GM21576 (cell line): ENCODE results near the gene TLCD5.

Experiments used
- ATAC-seq: cut with Tn5 transposase; IDR thresholded peaks from one replicate; pipeline ENCODE4 v1.9.1; 2021; ENCODE audit warnings: mild to moderate bottlenecking, moderate library complexity; ENCODE audit not compliant: unreplicated experiment

TLCD5 gene

DNA sequence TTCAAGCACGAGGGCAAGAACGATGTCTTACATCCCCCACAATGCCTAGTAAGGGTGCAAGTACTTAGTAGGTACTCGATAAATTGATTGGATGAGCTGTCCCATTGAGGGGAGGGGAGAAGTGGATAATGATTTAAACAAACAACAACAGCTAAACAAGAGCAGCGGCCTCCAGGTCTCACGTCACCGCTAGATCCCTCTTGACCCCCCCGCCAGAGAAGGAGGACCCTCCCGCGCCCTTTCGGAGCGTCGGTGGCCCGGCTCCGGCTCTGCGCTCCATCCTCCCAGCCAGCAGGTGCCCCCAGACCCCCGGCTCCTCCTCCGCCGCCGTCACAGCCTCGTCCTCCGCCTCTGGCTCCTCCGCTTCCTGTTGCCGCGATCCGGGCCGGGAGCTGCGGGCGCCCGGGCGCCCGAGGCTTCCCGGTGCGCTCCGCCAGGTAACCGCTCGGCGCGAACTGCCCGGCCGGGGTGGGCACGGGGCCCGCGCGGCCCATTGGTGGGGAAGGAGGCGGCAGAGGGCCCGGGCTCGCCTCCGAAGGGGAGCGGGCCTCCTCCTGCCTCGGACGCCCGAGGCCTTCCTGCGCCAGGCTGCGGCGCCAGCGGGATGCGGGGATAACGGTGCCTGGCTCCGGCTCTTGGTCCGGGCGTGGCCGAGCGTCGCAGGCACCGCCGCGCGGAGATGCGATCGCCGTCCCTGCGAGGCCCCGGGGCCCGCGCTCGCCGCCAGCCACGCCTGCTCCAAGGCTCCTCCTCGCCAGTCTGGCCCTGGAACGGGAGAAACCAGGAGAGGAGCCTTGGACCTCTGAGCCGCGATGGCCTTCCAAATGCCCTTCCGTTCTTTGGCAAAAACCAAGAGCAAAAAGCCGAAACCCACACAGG is at the start of gene TLCD5:
Gene TLCD5, plus strand, starts transcription at position 368 of the 879 bp plus-strand sequence. CDS start 2,143 bp downstream, outside the sequence.
- ATAC-seq: no peak

DNA sequence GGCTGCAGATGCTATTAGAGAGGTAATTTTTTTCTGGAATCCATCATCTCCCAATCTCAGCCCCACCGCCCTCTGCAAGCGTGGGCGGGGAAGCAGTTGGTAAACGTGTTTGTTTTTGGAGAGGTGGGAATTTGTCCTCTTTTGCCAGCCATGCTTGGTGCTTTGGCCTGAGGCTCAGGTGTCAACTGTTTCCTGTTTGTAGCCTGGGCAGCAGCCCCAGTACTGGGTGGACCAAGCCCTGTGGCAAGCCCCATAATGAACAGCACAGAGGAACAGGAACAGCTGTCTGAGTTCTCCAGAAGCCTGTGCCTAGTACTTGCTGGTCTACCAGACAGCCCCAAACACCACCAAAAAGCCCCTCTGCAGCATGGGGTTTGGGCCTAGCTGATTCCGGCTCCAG is 45.6 kb upstream of the TLCD5 start:
- ATAC-seq: no peak

DNA sequence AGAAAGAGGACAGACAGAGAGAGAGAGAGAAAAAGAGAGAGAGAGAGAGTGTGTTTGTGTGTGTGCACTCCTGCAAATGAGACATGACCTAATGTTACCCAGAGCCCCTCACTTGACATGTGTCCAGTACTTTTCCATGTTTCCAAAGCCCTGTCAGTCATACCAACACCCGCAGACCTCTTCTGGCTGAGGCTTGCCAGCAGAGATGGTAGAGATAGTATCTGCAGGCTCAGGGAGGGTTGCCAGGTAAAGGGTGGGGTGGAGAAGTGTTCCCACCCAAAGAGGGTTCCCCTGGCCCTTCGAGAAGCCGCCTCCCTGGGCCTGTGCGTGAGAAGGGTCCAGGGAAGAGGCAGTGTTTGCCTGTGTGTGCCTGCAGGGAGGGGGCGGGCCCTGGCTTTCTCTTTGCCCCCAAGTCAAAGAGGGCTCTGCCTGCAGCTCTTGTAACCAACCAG is 44.5 kb upstream of the TLCD5 start:
- ATAC-seq: no peak

DNA sequence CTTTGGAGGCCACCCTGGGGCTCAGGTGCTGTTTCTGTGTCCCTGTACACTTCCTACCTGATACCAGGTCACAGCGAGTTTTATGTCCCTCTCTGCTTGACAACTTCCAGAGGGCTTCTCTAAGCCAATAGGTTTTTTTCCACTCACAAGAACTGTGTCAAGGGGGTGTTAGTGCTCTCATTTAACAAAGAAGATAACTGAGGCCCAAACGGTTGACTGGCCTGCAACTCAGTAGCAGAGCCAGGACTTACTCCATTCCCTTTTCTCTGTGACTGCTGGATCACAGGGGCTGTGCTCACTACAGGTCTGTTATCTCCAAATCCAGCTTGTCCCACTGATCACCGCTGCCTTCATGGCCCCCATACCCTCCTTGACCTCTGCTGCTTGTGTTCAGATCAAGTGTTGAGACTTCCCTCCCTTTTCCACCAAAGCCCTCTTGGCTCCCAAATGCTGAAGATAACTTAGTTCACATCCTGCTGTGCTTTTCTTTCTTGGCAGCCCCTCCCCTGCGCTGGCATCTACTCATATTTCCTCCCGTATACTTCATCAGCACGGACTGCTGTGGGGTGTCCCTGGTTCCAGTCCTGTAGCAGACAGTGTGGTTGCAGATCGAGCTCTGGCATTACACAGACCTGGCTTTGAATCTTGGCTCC is 43.8 kb upstream of the TLCD5 start:
- no peak for ATAC-seq

DNA sequence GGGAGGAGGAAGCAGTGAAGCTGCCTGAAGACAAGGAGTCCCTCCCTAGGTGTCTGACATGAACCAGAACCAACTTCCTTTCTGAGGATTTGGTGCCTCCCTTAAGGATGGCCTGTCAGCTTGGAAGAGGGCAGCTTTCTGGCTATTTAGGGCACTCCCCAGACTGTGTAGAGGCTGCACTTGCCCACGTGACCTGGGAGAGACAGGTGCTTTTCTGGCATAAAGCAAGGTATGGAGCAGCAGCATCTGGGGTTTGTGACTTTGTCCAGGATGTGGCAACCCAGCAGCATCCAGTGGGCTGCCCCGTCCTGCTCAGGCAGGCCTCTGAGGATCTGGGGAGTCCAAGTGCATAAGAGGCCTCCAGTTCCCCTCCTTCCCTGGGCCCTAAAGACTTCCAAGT is 42.0 kb upstream of the TLCD5 start:
- ATAC-seq: no peak

DNA sequence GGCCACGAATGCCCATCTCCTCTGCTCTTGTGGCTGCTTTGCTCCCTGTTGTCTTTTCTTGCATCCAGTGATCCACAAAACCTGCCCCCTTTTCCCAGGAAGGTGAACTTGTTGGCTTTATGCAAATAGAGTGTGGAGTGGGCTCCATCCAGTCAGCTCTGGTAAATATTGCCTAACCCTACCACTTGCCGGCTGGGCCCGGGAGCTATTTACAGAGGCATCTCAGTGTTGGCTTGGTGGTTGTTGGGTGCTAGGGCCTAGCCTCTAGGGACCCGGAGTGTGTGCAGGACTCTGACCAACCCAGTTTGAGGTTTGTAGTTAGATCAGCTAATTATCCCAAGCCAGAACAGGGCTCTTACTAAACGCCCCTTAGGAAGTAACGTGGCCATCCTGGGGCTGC is 40.8 kb upstream of the TLCD5 start:
- ATAC-seq: no peak

DNA sequence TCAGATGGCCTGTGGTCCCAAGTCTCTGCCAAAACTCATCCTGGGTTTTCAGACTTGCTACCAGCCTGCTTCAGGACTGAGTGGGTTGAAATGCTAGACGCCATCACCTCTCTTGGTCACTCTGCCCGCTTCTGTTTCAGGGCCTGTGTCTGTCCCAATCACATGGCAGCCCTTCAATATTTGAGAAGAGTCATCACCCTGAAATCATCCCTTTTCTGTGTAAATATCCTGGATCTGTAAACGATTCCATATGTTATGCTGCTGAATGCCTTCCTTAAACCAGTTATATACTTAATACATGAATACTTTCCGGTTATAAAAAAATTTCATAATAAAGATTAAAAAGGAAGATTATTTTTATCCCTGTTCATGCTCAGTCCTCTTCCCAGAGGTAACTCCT is 39.8 kb upstream of the TLCD5 start:
- no peak for ATAC-seq

DNA sequence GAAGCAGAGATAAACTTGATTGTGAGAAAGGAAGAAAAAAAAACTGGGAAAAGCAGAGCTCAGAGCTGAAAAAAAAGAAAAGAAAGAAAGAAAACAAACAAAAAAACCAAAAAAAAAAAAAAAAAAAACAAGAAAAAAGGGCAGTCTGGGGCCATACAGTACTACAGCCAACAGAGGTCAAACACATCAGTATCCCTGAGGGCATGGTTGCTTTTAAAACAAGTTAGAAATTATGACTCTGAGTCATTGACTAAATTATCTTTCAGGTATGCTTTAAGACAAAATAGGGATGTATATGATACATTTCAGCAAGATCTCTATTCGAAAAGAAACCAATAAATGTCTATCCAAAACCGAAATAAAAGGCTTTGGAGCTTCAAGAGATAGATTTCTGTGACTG is 37.1 kb upstream of the TLCD5 start:
- no peak for ATAC-seq

DNA sequence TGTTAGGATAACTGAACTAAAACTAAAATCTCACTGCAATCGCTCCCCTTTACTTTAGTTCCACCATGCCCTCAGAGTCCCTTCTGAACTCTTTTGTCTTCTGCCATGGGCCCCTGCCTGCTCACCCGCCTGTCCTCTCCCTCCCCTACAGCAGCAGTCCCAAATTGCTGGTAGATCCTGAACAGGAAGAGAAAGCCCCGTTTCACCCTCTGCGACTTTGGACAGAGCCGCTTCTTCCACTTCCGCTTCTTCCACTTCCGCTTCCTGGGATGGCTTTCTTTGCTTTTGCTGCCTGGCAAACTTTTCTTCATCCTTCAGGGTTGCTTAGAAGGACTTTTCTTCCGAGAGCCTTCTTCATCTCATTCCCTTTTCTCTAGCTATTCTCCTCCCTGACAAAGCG is 35.7 kb upstream of the TLCD5 start:
- ATAC-seq: no peak

DNA sequence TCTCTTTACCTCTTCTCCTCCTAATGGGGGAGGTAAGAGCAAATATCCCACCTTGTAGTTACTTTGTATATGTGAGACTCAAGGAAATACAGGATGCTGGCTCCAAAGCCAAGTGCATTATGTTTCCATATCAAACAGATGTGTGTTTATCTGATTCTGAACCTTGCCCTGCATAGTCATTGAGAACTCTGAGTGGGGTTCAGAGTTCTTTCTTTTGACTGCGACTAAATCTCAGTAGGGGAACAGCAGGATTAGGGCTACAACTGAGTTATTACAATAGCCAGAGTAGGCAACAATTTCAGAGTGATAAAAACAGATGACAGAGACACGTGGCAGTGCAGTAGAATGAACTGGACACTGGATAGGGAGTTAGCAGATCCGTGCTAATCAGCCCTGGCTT is 34.1 kb upstream of the TLCD5 start:
- no peak for ATAC-seq

DNA sequence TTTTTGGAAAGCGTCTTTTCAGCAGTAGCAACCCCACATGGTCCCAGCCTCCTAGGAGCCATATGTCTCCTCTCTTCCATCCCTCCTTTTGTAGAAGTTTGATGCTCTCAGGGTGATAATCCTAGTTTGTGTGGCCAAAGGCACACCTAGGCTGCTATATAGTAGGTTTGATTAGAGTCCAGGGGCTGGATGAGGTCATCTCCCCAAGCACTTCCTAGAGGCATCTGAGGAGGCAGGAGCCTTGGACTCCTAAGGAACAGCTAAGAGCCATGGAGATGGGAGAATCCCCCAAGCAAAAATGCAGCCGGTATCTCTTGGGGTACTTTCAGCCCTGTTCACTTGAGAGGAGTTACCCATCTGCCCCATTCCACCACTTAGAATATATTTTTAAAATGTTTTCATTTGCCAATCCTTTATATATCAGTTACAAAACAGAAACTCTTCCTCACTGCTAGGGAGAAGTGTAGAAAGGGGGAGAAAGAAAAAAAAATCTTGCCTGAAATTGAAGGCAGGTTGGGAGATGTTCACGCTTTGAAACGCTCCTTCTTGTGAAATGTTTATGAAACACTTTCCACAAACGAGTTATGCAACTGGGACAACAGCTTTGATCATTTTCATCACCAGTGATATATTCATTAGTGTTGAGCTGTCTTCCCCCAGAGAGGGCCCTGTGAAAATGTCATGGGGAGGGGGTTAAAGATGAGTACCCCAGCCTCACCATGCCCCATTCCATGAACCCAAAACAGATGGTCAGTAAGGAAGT is 31.9 kb upstream of the TLCD5 start:
- ATAC-seq: no peak

DNA sequence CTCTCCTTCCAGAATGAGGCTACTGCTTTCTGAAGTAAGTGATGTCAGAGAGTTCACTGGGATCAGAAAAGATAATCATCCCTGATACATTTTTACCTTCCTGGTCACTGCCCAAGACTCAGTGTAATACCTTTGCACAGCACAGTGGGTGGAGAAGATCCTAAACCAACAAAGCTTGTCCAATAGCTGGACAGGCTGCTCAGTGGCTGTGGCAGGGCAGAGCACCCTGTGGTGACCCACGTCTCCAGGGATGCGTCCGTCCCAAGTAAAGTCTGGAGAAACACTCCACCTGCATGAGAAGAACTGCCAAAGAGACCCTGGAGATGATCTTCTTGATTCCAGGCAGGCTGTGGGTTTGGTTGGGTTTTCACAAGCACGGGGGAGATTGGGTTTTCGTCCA is 31.0 kb upstream of the TLCD5 start:
- ATAC-seq: no peak

DNA sequence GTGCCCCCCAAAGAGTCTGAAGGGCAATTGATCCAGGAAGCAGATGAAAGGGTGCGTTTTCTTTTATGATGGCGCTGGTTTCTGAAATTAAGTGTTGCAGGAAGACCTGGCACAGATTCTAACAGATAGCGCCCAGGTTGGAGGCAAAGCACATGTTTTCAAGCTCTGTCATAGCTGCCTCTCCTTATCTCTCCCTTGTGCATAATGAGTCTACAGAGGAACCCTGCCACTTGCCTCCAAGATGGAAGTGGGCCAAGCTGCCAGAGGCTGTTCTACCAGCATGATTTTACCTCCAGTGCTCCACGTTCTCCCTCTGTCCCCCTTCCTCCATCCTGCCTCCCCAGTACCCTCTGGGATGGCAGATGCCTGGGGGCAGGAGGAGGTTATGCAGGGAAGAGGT is 30.0 kb upstream of the TLCD5 start:
- no peak for ATAC-seq

DNA sequence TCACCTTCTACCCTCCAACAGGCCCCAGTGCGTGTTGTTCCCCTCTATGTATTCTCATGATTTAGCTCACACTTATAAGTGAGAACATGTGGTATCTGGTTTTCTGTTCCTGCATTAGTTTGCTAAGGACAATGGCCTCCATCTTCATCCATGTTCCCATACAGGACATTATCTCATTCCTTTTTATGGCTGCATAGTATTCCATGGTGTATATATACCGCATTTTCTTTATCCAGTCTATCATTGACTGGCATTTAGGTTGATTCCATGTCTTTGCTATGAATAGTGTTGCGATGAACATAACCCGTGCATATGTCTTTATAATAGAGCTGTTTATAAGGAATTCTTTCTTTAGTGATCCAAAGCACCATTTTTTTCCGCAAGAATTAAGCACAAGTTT is 28.5 kb upstream of the TLCD5 start:
- no peak for ATAC-seq

DNA sequence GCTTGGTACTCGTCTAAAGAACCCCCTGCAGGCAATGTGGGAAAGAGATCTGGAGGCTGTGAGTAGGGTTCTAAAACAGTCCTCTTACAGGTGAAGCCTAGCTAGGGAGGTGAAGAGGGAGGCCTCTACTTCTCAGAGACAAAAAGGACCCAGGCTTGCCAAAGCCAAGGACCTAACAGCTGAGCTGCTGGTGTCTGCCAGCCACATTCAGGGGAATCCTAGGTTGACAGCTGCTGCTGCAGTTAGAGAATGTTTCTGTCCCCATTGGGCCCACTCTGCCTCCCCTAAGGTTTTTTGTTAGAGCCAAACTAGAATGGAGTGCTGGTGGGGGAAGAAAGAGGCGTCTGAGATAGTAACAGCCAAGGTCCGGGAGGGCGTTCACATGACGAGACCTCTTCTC is 26.6 kb upstream of the TLCD5 start:
- no peak for ATAC-seq

DNA sequence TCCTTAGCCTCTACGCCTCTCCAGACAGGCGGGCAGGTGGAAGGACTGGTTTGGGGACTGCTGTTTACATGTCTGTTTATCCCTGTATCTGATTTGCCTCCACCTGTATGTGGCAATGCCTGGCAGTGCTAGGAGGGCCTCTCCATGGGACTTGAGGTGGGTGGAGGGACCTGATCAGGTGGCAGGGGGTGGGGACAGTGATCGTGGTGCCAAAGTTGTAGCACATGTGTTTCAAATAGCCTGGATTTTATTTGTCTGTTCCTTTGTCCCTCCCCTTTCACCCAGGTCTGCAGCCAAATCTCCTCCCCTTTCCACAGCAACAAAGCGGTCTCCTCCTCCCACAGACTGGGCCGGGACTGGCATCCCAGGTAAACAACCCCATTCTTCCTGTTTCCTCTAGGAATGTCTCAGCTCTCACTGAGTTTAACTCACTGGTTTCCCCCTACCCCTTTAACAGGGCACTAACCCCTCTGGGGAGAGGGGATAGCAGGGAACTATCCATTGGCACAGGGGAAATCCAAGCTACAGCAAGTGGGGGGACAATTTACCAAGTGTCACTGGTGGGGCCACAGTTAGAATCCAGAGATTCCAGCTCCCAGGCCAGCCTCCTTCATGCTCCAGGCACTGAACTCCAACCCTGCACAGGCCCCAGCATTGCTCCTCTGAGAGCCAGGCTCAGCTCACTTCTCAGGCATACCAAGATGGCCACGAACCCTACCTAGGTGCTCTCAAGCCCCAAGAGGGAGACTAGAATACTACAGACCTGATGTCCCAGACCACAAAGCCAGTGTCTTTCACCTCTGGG is 22.9 kb upstream of the TLCD5 start:
- no peak for ATAC-seq

DNA sequence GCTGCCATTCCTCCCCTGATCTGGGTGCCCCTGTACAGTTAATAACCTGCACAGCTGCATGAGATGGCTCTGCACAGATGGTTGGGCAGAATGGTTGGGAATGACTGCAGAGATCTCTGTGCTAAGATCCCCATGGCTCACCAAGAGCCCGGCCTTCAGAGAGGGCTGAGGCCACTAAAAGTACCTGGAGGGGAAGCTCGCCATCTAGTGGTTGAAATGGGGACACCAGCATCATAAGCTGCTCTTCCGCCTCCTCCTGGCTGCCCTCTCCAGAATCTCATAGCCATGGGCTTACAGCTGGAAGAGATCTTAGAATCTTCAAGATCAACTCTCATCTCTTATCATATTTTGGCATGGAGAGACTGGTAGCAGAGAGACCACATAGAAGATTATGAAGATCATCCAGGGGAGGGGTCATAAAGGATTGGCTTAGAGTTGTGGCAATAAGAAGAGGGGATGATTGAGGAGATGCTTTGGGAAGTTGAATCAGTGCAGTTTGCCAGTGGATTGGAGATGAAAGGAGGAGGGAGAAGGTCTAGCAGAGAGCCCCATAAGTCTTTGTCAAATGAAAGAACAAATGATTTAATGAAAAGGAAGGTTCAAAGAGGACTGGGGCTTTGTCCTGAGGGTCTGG is 22.0 kb upstream of the TLCD5 start:
- no peak for ATAC-seq

DNA sequence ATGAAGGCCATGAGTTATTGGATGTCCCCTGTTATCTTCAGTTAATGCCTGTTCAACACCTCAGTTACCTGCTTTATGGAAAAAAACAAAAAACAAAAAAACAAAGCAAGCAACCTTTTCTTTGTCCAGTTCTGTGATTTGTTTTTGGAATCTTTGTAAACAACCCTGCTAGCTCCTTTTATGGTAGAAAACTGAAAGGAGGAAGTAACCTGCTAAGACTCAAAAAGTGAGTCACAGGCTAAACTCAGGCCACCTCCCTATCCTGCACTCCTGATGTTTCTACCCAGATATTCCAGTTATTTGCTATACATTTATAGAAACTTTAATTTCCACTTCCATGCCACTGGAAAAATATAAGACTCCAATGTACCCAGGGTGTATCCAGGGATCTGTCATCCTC is 20.6 kb upstream of the TLCD5 start:
- no peak for ATAC-seq

DNA sequence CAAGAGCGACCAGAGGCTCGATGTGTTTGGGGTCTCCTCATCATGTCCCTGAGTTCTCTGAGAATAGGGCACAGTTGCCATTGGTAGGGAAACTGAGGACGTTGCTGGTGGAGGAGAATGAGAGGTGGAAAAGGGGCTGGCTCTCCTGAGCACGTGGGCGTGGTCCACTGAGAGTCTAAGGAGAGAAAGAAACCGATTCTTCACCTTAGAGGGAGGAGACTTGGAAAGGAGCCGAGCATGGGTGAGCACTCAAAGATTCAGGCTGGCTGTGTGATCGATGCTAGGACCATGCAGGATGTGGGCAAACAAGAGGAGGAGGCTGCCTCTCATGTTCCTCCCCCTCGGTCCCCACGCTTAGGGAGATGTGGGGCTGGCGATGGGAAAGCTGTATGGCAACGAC is 19.8 kb upstream of the TLCD5 start:
- no peak for ATAC-seq

DNA sequence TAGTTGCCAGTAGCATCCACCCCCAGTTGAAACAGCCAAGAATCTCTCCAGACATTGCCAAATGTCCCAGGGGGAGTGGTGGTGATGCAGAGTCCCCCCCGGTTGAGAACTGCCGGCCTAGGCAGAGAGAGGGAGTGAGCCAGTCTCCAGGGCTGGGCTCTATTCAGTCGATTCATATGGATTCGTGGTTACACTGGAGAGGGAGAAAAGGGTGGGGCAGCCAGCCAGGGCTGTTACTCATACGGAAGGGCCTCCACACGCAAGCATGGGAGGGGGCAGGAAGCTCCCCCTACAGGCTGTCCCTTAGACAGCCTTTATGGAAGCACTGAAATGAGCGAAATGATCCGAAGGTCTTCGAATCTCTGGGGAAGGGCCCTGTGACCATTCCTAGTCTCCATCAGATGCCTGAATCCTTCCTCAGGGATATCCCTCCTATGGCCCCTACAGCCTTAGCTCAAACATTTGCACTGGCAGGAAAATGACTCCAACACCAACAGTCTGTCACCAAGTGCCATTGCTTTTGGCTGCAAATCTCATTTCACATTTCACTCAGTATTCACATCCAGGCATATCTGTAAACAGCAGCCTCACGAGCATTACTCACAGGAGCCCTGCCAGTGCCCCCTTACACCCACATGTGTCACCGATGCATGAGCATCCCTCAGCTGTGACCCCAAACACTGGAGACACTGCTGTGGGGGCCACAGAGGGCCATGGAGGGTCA is 18.4 kb upstream of the TLCD5 start:
- no peak for ATAC-seq
